DLD1 (cell line): ENCODE data around the gene KCNIP2.

ENCODE experiments used
- in situ Hi-C: cut with HindIII; loops from 2 replicates; pipeline ENCODE4 v1.10.0; 2017; ENCODE audit warnings: low sequenced_read_pairs

Gene KCNIP2

GRCh38 chr10:101843032-101844021 is at the start of gene KCNIP2:
Gene KCNIP2, minus strand, starts transcription at chr10:101843800. Its CDS starts 232 bp downstream, at chr10:101843568.
- in situ Hi-C loops, result no loop called here

DNA sequence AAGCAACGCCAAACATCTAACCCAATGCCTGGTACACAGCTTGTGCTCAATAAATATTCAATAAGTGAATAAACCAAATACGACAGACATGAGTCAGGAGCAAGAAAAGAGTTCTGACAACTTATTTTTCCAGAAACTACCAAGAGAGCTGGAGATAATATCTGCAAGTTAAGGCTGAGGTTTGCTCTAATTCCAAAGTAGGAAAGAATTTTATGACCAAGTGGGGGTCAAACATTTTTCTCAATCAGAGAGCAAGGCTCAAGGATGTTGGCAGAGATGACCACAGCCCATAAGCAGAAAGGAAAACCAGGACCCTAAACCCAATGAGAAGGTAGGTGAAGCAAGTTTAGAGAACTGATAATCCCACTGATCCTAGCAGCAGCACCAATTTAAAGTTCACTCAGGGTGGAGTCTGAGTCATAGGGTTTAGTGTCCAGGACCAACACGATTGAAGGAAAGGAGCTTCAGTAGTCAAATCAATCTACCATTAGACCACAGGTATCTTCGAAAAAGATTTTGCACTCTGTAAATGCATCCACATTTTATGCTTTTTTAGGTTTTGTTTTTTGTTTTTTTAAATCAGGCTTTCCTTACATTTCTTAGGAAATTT is 49.3 kb upstream of the KCNIP2 start:
- in situ Hi-C loops, result loop anchor here (25.0 kb wide), 1 partner anchor 119 kb away; no protein-coding TSS in a partner anchor

DNA sequence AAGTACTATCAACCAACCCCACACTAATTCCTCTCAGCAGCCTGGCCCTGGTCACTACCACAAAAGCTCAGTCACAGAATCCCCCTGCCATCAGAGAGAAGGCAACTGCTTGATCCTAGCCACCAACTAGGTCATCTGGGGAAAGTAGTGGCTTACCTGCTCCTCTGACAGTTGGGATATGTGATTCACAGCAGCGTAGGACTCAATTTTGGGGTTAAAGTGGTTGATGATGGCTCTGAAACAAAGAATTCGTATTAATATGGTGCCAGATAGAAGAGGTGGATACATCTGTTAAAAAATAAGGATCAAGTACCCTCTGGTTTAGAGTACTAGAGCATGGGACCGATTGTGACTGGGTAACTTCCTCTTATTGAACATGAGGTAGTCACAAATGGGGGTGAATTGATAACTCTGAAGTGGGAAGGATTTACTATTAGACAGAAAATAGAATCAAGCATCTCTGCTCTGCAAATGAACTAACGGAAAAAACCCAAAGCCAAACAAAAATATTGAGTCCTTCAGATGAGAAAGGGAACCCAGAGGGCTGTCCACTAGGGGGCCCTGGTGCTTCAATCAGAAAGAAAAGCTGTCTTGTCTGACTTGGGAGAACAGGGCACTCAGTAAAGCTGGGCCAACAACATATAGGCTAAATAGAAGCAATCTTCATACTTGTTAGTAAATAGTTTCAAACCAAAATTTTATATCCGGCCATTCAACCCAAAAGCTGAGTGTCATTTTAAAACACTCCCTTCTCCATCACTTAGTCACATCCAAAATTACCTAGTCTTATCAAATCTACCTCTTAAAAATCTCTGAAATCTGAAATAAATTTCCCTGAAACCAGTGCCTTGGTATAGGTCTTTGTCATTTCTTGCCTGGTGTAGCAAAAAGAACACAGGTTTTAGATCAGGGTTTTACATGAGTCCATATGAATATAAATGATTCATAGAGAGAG is 45.9 kb upstream of the KCNIP2 start:
- in situ Hi-C loops, result loop anchor here (25.0 kb wide), 1 partner anchor 123 kb away; no protein-coding TSS in a partner anchor

DNA sequence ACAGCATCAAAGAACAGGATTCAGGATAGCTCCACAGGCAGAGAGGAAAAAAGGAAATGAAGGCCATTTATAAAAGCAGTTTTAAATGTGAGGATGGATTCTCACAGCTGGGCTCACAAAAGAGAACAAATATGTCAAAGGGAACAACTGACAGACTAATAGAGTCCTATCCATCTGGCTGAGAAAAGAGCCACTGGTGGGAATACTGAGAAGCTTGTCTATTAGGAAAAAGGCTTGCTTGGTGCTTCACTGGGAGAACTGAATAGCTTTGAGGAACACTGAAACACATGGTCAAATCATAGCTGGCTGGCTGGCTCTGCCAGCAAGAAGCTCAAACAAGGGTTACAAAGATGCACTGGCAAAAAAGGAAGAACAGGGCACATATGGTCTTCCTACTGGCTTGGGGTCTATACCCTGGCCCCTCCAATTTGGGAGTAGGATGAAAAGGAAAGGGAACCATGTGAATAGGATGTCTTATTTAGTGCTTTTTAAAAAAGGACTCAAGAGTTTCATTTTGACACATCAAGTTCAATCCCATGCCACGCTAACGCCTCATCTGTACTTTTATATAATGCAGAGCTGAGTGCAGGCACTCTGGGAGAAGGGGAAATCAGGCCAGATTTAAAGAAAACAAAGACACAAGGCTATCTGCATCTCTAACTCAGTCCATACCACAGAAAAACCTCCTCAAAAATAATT is 44.8 kb upstream of the KCNIP2 start:
- in situ Hi-C loops, result loop anchor here (25.0 kb wide), 1 partner anchor 124 kb away; no protein-coding TSS in a partner anchor

DNA sequence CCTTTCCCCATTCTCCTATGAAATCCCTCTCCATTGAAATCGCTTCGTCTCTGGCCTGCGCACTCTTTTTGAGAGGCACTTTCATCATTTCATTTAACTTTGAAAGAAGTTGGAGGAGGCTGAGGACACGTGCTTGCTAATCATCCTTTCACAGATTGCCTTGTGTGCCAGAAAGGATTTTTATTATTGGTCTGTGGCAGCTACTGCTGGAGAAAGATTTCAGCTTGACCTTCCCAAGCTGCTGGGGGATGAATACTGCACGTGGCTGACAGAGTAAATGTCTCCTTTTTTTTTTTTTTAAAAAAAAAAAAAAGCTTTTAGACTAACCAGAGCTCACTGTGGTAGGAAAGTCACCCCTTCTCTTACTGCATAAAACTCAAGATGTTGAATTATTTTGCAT is 44.2 kb upstream of the KCNIP2 start:
- in situ Hi-C loops, result loop anchor here (25.0 kb wide), 1 partner anchor 125 kb away; no protein-coding TSS in a partner anchor

DNA sequence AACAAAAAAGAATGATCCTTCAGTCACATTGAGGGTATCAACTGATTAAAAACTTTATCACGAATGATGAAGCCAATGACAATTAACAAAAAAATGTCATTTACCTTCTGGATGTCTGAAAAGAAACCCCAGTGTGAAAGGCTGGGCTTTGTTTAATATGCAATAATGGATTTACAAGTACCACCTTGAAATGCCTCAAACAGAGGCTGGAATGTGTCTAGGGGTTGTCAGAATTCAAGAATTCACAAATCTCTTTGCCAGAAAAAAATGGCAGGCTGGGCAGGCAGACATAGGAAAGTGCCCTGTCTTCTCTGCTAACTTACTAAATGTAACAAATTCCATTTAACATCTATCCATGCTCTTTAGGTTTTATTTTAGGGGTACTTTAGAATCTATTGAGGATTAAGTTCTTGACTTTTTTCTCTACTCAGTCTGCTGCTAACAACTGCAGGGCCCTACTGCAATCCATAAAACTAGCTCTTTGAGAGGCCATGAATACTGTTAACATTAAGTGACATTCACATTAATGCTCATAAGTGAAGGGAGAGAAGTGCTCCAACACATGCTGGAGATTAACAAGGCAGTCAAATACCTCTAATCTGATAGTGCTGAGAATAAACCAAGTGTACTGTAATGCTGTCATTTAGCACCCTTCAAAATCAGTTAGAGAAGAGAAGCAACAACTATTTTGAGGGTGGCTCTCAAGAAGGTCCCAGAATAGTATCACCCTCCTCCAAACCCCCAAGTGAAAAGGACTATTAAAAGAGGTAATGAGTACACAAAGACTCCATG is 43.1 kb upstream of the KCNIP2 start:
- in situ Hi-C loops, result loop anchor here (25.0 kb wide), 1 partner anchor 126 kb away; no protein-coding TSS in a partner anchor

DNA sequence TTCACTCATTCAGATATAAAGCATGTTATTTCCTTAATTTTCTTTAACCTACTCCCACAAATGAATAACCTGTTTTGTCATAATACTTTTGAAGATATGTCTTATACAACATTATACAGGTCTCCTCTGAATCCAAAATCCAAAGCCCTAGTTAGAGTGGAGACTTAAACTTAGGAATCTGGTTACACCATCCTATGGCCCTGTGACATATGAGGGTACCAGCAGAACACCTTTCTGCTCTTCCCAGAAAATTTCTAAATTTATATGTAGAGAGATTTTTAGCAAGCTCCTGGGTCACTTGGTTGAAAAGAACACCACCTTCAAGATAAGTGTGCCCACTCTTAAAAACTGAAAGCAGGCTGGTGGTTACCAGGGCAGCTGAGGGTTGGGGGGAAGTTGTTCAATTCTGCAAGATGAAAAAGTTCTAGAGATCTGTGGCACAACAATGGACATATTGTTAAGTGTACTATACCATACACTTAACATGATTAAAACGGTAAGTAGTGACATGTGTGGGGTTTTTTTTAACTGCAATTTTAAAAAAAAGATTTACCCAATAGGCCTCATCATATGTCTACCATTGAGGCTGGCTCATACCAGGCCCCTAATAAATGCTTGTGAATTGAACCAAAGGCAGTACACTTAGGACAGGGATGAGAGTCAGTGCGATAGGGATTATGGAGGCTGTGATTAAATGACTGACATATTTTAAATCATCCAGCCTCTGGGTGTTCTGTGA is 37.6 kb upstream of the KCNIP2 start:
- in situ Hi-C loops, result loop anchor here (25.0 kb wide), 1 partner anchor 131 kb away; no protein-coding TSS in a partner anchor

DNA sequence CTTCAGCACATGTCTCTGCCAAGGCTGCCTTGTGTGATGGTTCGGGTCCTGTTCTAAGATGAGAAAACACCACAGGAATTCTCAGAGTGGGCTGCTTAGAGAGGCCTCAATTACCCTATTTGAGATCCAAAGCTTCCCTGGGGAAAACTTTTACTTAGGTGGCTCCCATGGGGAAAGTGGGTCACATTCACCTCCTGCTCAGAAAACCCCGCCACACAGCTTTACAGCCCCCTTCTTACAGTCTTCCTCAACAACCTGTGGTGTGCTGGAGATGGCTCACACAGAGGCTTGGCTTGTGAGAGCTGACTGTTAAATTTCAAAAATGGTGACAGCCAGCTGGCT is 36.6 kb upstream of the KCNIP2 start:
- in situ Hi-C loops, result loop anchor here (25.0 kb wide), 1 partner anchor 132 kb away; no protein-coding TSS in a partner anchor

DNA sequence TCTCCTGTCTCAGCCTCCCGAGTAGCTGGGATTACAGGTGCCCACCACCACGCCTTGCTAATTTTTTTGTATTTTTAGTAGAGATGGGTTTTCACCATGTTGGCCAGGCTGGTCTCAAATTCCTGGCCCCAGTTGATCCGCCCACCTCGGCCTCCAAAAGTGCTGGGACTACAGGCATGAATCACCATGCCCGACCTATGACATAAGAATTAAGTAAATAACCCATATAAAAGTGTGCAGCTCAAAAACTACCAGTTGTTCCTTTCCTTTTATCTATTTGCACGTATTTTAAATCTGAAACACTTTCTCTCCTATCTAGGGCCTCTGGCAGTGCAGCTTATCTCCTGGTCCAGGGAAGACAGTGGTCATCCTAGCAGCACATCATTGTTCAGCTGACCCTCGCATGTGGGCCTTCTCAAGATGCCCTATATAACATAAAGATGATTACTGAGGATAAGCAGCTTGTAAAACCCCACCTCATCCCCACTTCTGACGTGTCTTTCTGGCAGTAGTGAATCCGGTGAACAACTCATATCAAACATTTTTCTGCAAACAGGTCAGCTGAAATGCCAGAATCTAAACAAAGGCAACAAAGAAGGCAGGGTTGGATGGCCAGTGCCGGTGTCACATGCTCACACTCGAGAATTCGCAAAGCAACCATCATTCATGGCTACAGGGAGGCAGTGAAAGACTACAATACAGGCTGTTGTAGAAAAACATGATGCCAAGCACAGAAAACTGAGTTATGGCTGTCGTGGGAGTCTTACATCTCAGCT is 36.0 kb upstream of the KCNIP2 start:
- in situ Hi-C loops, result loop anchor here (25.0 kb wide), 1 partner anchor 133 kb away; no protein-coding TSS in a partner anchor

DNA sequence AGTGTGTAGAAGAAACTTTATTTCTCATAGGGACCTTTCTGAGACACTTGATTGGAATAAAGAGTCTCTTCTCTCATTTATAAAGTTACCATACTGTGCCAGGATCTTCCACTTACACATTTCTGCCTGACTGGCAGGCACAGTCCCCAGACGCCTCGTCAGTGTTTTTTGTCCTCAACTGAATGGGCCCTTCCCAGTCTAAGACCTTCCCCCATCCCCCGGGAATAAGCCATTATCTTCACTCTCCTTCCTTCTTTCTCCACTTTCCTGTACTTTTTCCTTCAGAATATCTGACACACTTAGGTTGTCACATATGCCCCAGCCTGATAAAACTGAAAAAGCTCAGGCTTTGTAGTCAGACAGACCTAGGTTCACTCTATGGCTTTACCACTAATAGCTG is 35.3 kb upstream of the KCNIP2 start:
- in situ Hi-C loops, result loop anchor here (25.0 kb wide), 1 partner anchor 133 kb away; no protein-coding TSS in a partner anchor

DNA sequence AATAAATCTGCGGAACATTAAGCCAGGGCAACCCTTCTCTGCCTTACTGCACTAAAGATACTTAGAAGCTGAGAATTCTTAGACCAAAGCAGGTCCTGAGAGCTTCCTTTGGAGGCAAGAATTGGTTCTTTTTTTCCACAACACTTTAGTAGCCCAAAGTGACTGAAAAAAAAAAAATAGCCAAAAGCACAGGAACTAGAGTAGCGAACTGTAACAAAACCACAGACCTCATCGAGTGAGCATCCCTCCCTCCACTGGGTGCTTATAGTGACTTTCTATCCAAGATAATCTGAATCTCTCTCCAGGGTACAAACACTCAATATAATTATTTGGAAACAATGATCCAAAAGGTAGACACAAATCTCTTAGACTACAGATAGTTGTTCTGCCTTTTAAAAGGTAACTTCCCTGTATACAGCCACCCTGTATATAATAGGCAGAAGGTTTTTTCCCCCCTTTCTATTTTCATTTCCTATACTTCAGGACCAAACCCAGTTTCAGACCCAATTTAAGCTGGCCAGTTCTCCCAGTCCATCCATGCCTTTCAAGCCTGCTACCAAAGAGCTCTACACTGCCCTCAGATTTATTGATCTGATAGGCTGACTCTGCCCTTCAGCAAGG is 31.6 kb upstream of the KCNIP2 start:
- in situ Hi-C loops, result loop anchor here (25.0 kb wide), 1 partner anchor 137 kb away; no protein-coding TSS in a partner anchor

DNA sequence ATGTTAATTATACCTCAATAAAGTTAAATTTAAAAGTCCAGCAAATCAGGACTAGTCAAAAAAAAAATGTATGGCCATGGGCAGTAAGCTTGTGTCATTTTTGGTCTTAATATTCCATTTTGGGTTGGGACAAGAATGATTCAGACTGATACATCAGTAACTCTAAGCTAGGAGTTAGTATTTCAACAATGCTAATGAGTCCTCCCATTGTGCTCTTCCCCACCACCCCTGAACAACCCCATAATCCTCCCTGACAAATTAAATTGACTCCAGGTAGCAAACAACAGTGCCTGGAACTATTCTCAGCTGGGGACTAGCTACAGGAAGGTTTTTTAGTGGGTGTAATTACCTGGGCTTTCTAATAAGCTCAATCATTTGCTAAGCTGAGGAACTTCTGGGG is 30.7 kb upstream of the KCNIP2 start:
- in situ Hi-C loops, result no loop called here

DNA sequence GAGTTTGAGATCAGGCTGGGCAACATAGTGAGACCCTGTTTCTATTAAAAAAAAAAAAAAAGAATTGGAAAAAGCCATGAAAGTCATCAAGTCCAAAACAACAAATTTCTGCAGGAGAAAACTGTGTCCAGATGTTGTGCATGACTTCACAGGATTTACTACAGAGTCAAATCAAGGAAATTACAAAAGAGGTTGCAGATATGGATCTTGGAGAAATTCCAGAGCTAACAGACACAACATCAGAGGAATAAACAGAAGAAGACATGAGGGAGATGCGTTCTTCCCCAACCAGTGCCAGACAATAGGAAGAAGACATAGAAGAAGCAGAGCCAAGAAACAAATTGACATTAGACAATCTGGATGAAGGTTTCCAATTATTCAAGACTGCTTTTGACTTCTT is 24.3 kb upstream of the KCNIP2 start:
- in situ Hi-C loops, result no loop called here

GRCh38 chr10:101859530-101859929 is 15.9 kb upstream of the KCNIP2 start:
- in situ Hi-C loops, result no loop called here

DNA sequence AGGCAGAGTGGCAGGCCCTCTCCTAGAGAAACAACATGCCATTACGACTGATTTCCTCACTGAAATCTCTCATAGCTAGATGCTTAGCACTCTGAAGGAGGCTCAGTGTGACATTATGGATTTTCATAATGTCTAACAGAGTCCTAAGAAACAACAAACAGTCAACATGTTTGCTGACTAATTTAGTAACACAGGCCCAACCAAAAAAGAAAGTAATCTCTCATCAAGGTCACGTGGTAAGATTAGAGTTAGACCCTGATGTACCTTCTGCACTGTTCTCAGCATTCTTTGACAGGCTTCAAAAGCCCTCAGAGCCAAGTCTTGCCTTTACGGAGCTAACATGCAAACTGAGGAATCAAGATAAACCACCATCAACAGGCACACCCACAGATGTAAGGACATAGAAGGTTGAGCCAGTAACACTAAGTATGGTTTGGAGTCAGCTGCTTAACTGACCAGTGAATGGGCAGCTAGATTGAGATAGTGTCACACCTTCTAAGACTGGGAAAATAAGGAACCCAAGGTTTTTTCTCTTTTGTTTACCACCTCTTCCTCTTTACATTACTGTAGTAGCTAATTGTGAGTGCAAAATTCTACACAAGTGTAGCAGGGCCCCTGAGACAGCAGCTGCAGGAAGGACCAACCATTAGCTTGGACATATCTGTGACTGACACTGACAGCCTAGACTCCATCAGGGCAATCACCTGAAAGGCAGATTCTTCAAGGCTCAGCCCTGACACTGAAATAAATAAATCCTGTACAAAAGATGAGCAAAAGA is 15.3 kb upstream of the KCNIP2 start:
- in situ Hi-C loops, result no loop called here

DNA sequence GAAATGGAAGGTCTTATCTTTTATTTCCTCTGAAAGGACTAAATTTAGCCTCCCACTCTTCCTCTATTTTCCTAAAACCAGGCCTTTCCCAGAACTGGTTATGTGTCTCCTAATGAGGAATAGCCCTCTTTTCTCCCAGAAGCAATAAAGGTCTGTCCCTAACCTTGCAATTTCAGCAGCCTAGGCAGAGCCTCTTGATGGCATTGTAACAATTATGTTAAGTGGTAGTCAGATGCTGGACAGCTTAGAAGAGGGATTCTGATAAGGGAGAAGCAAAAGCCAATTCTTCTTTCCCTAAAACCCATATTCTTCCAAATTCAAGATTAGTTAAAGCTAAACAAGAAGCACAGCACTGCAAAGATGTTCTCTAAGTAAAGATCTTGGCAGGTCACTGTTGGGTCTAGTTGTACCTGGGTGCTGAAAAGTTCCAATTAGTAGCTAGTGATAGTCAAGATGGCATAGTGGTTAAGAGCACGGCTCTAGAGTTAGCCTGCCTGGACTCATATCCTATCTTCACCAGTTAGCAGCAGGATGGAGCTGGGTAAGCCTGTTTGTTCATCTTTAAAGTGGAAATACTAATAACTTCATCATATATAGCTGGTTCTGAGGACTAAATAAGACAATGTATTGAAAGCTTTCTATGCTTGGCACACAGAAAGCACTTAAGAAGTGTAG is 14.3 kb upstream of the KCNIP2 start:
- in situ Hi-C loops, result no loop called here
